Stimulated activated CD8-positive, alpha-beta memory T cell treated with anti-CD3 and anti-CD28 coated beads, Interleukin-12 subunit alpha, Interleukin-12 subunit beta, amount 100 ng/mL, for 24 hours (primary cell): ENCODE measurements around the gene FBXW10.
"Not testable (repeated sequence)": the region's sequence is repeated elsewhere in the genome, so short reads cannot be mapped to it uniquely, and the experiment has no call there.

ENCODE experiments used
- DNase-seq: peaks from one replicate; pipeline ENCODE4 v3.0.0-alpha.2; 2020; ENCODE audit errors: extremely low read depth

FBXW10 gene

GRCh38 chr17:18743699-18744421, at the start of gene FBXW10:
Gene FBXW10 (plus strand): TSS chr17:18744054. CDS start chr17:18744245, 191 bp downstream.
- not testable (repeated sequence) for DNase-seq

GRCh38 chr17:18695143-18695542, 48.7 kb upstream of the FBXW10 start:
- DNase-seq = not testable (repeated sequence)

GRCh38 chr17:18698473-18699103, 45.3 kb upstream of the FBXW10 start:
- not testable (repeated sequence) for DNase-seq

- DNase-seq = not testable (repeated sequence)
Measured at GRCh38 chr17:18705955-18706354, 37.9 kb upstream of the FBXW10 start.

GRCh38 chr17:18708215-18708614, 35.6 kb upstream of the FBXW10 start:
- not testable (repeated sequence) for DNase-seq

GRCh38 chr17:18712354-18712999, 31.4 kb upstream of the FBXW10 start:
- DNase-seq = not testable (repeated sequence)

- not testable (repeated sequence) for DNase-seq
Measured at GRCh38 chr17:18718643-18719427, 25.0 kb upstream of the FBXW10 start.

- not testable (repeated sequence) for DNase-seq
Measured at GRCh38 chr17:18719428-18720110, 24.3 kb upstream of the FBXW10 start.

- DNase-seq = not testable (repeated sequence)
Measured at GRCh38 chr17:18721775-18722547, 21.9 kb upstream of the FBXW10 start.

- DNase-seq = not testable (repeated sequence)
Measured at GRCh38 chr17:18722612-18723011, 21.2 kb upstream of the FBXW10 start.

GRCh38 chr17:18723509-18723908, 20.3 kb upstream of the FBXW10 start:
- DNase-seq = not testable (repeated sequence)

GRCh38 chr17:18732438-18732837, 11.4 kb upstream of the FBXW10 start:
- not testable (repeated sequence) for DNase-seq

- DNase-seq = not testable (repeated sequence)
Measured at GRCh38 chr17:18733350-18733749, 10.5 kb upstream of the FBXW10 start.

GRCh38 chr17:18739616-18740391, 4.0 kb upstream of the FBXW10 start:
- not testable (repeated sequence) for DNase-seq

- DNase-seq = not testable (repeated sequence)
Measured at GRCh38 chr17:18741228-18741627, 2.6 kb upstream of the FBXW10 start.

- DNase-seq = not testable (repeated sequence)
Measured at GRCh38 chr17:18744726-18745125, 872 bp downstream of the FBXW10 start.

GRCh38 chr17:18746551-18746950, 2.7 kb downstream of the FBXW10 start:
- not testable (repeated sequence) for DNase-seq

GRCh38 chr17:18747501-18747900, 3.6 kb downstream of the FBXW10 start:
- DNase-seq = not testable (repeated sequence)

GRCh38 chr17:18750242-18750641, 6.4 kb downstream of the FBXW10 start:
- not testable (repeated sequence) for DNase-seq
